Ishikawa (cell line): ENCODE measurements around the gene PIWIL4.

ENCODE experiments used
- CEBPB ChIP-seq: IDR thresholded peaks from 2 replicates; pipeline ENCODE4 v1.6.1; 2012
- CREB1 ChIP-seq: IDR thresholded peaks from 2 replicates; pipeline ENCODE4 v1.6.1; 2012; ENCODE audit warnings: low read depth
- EGR1 ChIP-seq: IDR thresholded peaks from 2 replicates; pipeline ENCODE4 v1.6.1; 2012
- EP300 ChIP-seq: IDR thresholded peaks from 2 replicates; pipeline ENCODE4 v1.6.1; 2012; ENCODE audit warnings: borderline replicate concordance
- FOXM1 ChIP-seq: IDR thresholded peaks from 2 replicates; pipeline ENCODE4 v1.6.1; 2012; ENCODE audit warnings: low read depth, borderline replicate concordance
- MAX ChIP-seq: IDR thresholded peaks from 2 replicates; pipeline ENCODE4 v1.6.1; 2012
- NFIC ChIP-seq: IDR thresholded peaks from 2 replicates; pipeline ENCODE4 v1.6.1; 2012
- RAD21 ChIP-seq: IDR thresholded peaks from 2 replicates; pipeline ENCODE4 v1.6.1; 2012; ENCODE audit warnings: low read depth
- REST ChIP-seq: IDR thresholded peaks from 2 replicates; pipeline ENCODE4 v1.6.1; 2012; ENCODE audit warnings: low read depth, mild to moderate bottlenecking
- TAF1 ChIP-seq: IDR thresholded peaks from 2 replicates; pipeline ENCODE4 v1.6.1; 2012; ENCODE audit warnings: low read depth, mild to moderate bottlenecking
- TCF12 ChIP-seq: IDR thresholded peaks from 2 replicates; pipeline ENCODE4 v1.6.1; 2012; ENCODE audit warnings: low read depth
- TEAD4 ChIP-seq: IDR thresholded peaks from 2 replicates; pipeline ENCODE4 v1.6.1; 2012
- USF1 ChIP-seq: IDR thresholded peaks from 2 replicates; pipeline ENCODE4 v1.6.1; 2012
- YY1 ChIP-seq: IDR thresholded peaks from 2 replicates; pipeline ENCODE4 v1.6.1; 2012; ENCODE audit warnings: low read depth
- ZBTB7A ChIP-seq: IDR thresholded peaks from 2 replicates; pipeline ENCODE4 v1.6.1; 2012; ENCODE audit warnings: low read depth

The PIWIL4 gene

GRCh38 chr11:94655956-94656355, 88.8 kb downstream of the PIWIL4 start:
- TF ChIP-seq EGR1, result no peak
- TF ChIP-seq TAF1, result no peak
- no peak for TF ChIP-seq USF1
- TF ChIP-seq RAD21, result no peak
- TF ChIP-seq NFIC, result no peak
- no peak for TF ChIP-seq EP300
- TF ChIP-seq FOXM1, result no peak
- TF ChIP-seq TEAD4, result no peak
- TF ChIP-seq MAX, result no peak
- TF ChIP-seq TCF12, result no peak
- TF ChIP-seq REST, result no peak
- TF ChIP-seq CREB1, result no peak
- no peak for TF ChIP-seq YY1
- TF ChIP-seq ZBTB7A, result no peak
- no peak for TF ChIP-seq CEBPB

GRCh38 chr11:94656968-94657367, 89.8 kb downstream of the PIWIL4 start:
- no peak for TF ChIP-seq TEAD4
- no peak for TF ChIP-seq NFIC
- no peak for TF ChIP-seq EP300
- no peak for TF ChIP-seq ZBTB7A
- no peak for TF ChIP-seq REST
- no peak for TF ChIP-seq CEBPB
- no peak for TF ChIP-seq MAX
- no peak for TF ChIP-seq TAF1
- no peak for TF ChIP-seq YY1
- TF ChIP-seq FOXM1, result no peak
- TF ChIP-seq RAD21, result no peak
- no peak for TF ChIP-seq EGR1
- no peak for TF ChIP-seq USF1
- TF ChIP-seq CREB1, result no peak
- TF ChIP-seq TCF12, result no peak

- no peak for TF ChIP-seq TCF12
- TF ChIP-seq EP300, result no peak
- TF ChIP-seq FOXM1, result no peak
- TF ChIP-seq NFIC, result no peak
- no peak for TF ChIP-seq CREB1
- TF ChIP-seq MAX, result no peak
- no peak for TF ChIP-seq EGR1
Measured at GRCh38 chr11:94657629-94658028, 90.5 kb downstream of the PIWIL4 start.

GRCh38 chr11:94658386-94658785, 91.2 kb downstream of the PIWIL4 start:
- 0 out of 2 replicates have a peak, but pooled peaks have one; percentile 31 for TF ChIP-seq NFIC
- no peak for TF ChIP-seq EP300

- TF ChIP-seq TCF12 (no peak), EGR1 (no peak), TAF1 (no peak), CREB1 (no peak), NFIC (no peak), CEBPB (no peak), FOXM1 (no peak), TEAD4 (no peak), EP300 (no peak), RAD21 (no peak), REST (no peak), MAX (no peak), USF1 (no peak), YY1 (no peak), ZBTB7A (no peak)
Measured at GRCh38 chr11:94658888-94659287, 91.7 kb downstream of the PIWIL4 start.
